Endothelial cell of umbilical vein (primary cell): ENCODE data around the gene CTR9. TPM values are rescaled to one million over a fixed set of nuclear protein-coding genes. Genes with fewer than 3 reads are reported as not detected.

Source experiments
- BruUV-seq: library from RNA; stranded (reverse); fragments of 400-500 nt; replicated peaks from 2 replicates; lab custom pipeline; 2021; lab: Mats Ljungman, UMichigan
- CTCF ChIA-PET: fragments of 300-600, 350-600 bp; sonication (Branson Sonifier 250); formaldehyde crosslinking; loops from one replicate; lab custom pipeline; 2021; ENCODE audit warnings: antibody characterized with exemption, inconsistent platforms; lab: Charles Lee
- POLR2A ChIA-PET: fragments of 300-600, 350-600 bp; sonication (Branson Sonifier 250); formaldehyde crosslinking; loops from one replicate; lab custom pipeline; 2021; ENCODE audit warnings: antibody characterized with exemption, inconsistent platforms; lab: Charles Lee
- DNase-seq: peaks from one replicate; pipeline ENCODE4 v3.0.0-alpha.2; 2011; ENCODE audit warnings: low read depth, low spot score
- FAIRE-seq: peaks from 2 replicates; lab custom pipeline; 2011; peaks lifted over from hg19 to GRCh38; lab: Jason Lieb, UNC
- H2AFZ ChIP-seq: 2 replicates; pipeline ENCODE4 v1.6.0; 2012; ENCODE audit warnings: low read depth, low read length, control low read depth, inconsistent platforms
- H3K27ac ChIP-seq: 2 replicates; pipeline ENCODE4 v1.5.1; 2011; ENCODE audit warnings: low read depth, mild to moderate bottlenecking, control low read depth, low read length, moderate library complexity; ENCODE audit not compliant: insufficient read depth
- H3K27me3 ChIP-seq, 2 experiments: 2 replicates each; pipeline versions ENCODE4 v1.6.0 to v1.6.1; 2011; ENCODE audit warnings: low read length in 2 of 2, mixed read lengths in 1 of 2; ENCODE audit not compliant: control insufficient read depth in 2 of 2, insufficient read depth in 2 of 2
- H3K36me3 ChIP-seq, 2 experiments: 2 replicates in 1 of 2; 3 replicates in 1 of 2; pipeline ENCODE4 v1.5.1; 2011; ENCODE audit warnings: low read length in 2 of 2, mild to moderate bottlenecking in 1 of 2, moderate library complexity in 1 of 2; ENCODE audit not compliant: control insufficient read depth in 2 of 2, insufficient read depth in 2 of 2; ENCODE audit errors: extremely low read depth in 1 of 2
- H3K4me1 ChIP-seq: 3 replicates; pipeline ENCODE4 v1.5.1; 2011; ENCODE audit warnings: mild to moderate bottlenecking, low read length; ENCODE audit not compliant: control insufficient read depth, insufficient read depth; ENCODE audit errors: extremely low read depth
- H3K4me2 ChIP-seq: 2 replicates; pipeline ENCODE4 v1.6.1; 2011; ENCODE audit warnings: low read length, control low read depth, mixed read lengths; ENCODE audit not compliant: insufficient read depth
- H3K4me3 ChIP-seq, 3 experiments: fragments of 200-600 bp in 1 of 3; sonication (generic), shearing (Covaris generic) in 1 of 3; replicated peaks in 1 of 3; 2 replicates each; pipeline ENCODE4 v1.5.1; 2011 to 2016; ENCODE audit warnings: control low read depth in 3 of 3, low read length in 3 of 3, mild to moderate bottlenecking in 2 of 3, inconsistent platforms in 1 of 3, low read depth in 1 of 3, moderate library complexity in 1 of 3; ENCODE audit not compliant: insufficient read depth in 1 of 3
- H3K79me2 ChIP-seq: 2 replicates; pipeline ENCODE4 v1.6.0; 2012; ENCODE audit warnings: low read length, inconsistent platforms; ENCODE audit not compliant: control insufficient read depth, insufficient read depth
- H3K9ac ChIP-seq: replicated peaks from 2 replicates; pipeline ENCODE3; 2011; ENCODE audit warnings: low read length, control low read depth; ENCODE audit not compliant: insufficient read depth; ENCODE audit errors: extremely low read depth
- H3K9me1 ChIP-seq: replicated peaks from 3 replicates; pipeline ENCODE4 v1.6.0; 2011; ENCODE audit warnings: mild to moderate bottlenecking, low read length; ENCODE audit not compliant: control insufficient read depth, insufficient read depth; ENCODE audit errors: extremely low read depth
- H3K9me3 ChIP-seq: replicated peaks from 2 replicates; pipeline ENCODE4 v1.5.1; 2012; ENCODE audit warnings: low read length, inconsistent platforms; ENCODE audit not compliant: control insufficient read depth, insufficient read depth
- H4K20me1 ChIP-seq: replicated peaks from 2 replicates; pipeline ENCODE3; 2011; ENCODE audit warnings: mild to moderate bottlenecking, low read length; ENCODE audit not compliant: control insufficient read depth, insufficient read depth; ENCODE audit errors: extremely low read depth
- EZH2 ChIP-seq: IDR thresholded peaks from 2 replicates; pipeline ENCODE4 v1.6.1; 2012; ENCODE audit warnings: borderline replicate concordance, low read depth, mild to moderate bottlenecking, moderate library complexity, low read length, inconsistent platforms; ENCODE audit not compliant: severe bottlenecking
- FOS ChIP-seq: IDR thresholded peaks from 2 replicates; pipeline ENCODE4 v1.6.1; 2011; ENCODE audit warnings: mild to moderate bottlenecking, low read length, moderate library complexity, borderline replicate concordance; ENCODE audit not compliant: insufficient read depth
- GATA2 ChIP-seq: IDR thresholded peaks from 2 replicates; pipeline ENCODE4 v1.7.0; 2011; ENCODE audit warnings: low read depth, mild to moderate bottlenecking, moderate library complexity, mixed read lengths, low read length; ENCODE audit not compliant: insufficient read length, insufficient read depth
- JUN ChIP-seq: IDR thresholded peaks from 2 replicates; pipeline ENCODE4 v1.6.1; 2011; ENCODE audit warnings: borderline replicate concordance, low read depth; ENCODE audit not compliant: insufficient read length, insufficient read depth
- MAX ChIP-seq: IDR thresholded peaks from 2 replicates; pipeline ENCODE4 v1.6.1; 2011; ENCODE audit not compliant: insufficient read depth, insufficient read length
- MYC ChIP-seq: IDR thresholded peaks from one replicate; pipeline ENCODE4 v1.6.1; 2011; ENCODE audit warnings: mild to moderate bottlenecking, low read depth, low read length
- POLR2A ChIP-seq: IDR thresholded peaks from 2 replicates; pipeline ENCODE4 v1.6.1; 2012; ENCODE audit warnings: low read depth, mild to moderate bottlenecking, control low read depth, low read length
- POLR2AphosphoS5 ChIP-seq: IDR thresholded peaks from 2 replicates; pipeline ENCODE4 v1.6.1; 2012; ENCODE audit warnings: low read depth, mild to moderate bottlenecking, control low read depth, low read length, moderate library complexity; ENCODE audit not compliant: insufficient read depth
- dilution Hi-C: fragments of 300-500 bp; cut with MboI; formaldehyde crosslinking; loops from one replicate; pipeline ENCODE4 v1.15.0; 2019; ENCODE audit warnings: low sequenced_read_pairs; ENCODE audit not compliant: extremely low pct_ligation_motif_present
- intact Hi-C: fragments of 100-400 bp; cut with micrococcal nuclease; formaldehyde crosslinking; loops from one replicate; pipeline ENCODE4 v1.10.0; 2022
- polyA plus RNA-seq, 4 experiments: library from polyadenylated mRNA; depleted of rRNA in 3 of 4; stranded (reverse) in 3 of 4; unstranded in 1 of 4; fragments of >200 nt; gene quantifications; 2 replicates each; pipeline versions ENCODE4 v1.2.1 to v1.2.3, GENCODE V29; 2011 to 2012; ENCODE audit warnings: missing spikeins in 1 of 4
- total RNA-seq: library from RNA; stranded (reverse); gene quantifications from 2 replicates; pipeline ENCODE4 v1.2.3, GENCODE V29; 2021
- TF ChIP-seq, protein P1 (sequence below), 2 donors: IDR thresholded peaks; 1 replicate in 1 of 2; 2 replicates in 1 of 2; pipeline ENCODE4 v1.5.1; 2011; ENCODE audit warnings: low read length in 2 of 2, mild to moderate bottlenecking in 2 of 2, moderate library complexity in 2 of 2, control low read depth in 1 of 2, inconsistent platforms in 1 of 2, low read depth in 1 of 2; ENCODE audit not compliant: insufficient read depth in 1 of 2; ENCODE audit errors: extremely low read depth in 1 of 2

Gene CTR9
- total and polyA plus RNA-seq, 2 donors (not counting 3 experiments of a cell fraction or from before 2014, with no cell fraction given), result 7.5 to 33.2 TPM

- TF ChIP-seq EZH2 (no peak), MYC (no peak), FOS (no peak), MAX (no peak), JUN (no peak), POLR2A (no peak)
- no peak overlapping the region for H3K9ac ChIP-seq
- H3K9me3 ChIP-seq, result no peaks in the 10 kb centered on the region
- FAIRE-seq, result no peak
- no peak overlapping the region for H3K4me3 ChIP-seq
- H2AFZ ChIP-seq, result no peak overlapping the region
- DNase-seq, result no peak
- ChIA-PET CTCF (interaction anchor here (1.8 kb wide), 1 partner anchor 26 kb away, joined by 4 read pairs; no protein-coding TSS in a partner anchor), POLR2A (no interaction called here)
- H3K27ac ChIP-seq, result no peak overlapping the region
- intact Hi-C loops, result no loop called here
- BruUV-seq, result no TSS peak
- dilution Hi-C loops, result no loop called here
- no peaks in the 10 kb centered on the region for H3K36me3 ChIP-seq
- no peak overlapping the region for H3K4me2 ChIP-seq
- H3K4me1 ChIP-seq, result no peaks in the 10 kb centered on the region
- no peaks in the 10 kb centered on the region for H3K79me2 ChIP-seq
- no peaks in the 10 kb centered on the region for H4K20me1 ChIP-seq
- H3K9me1 ChIP-seq, result no peaks in the 10 kb centered on the region
- H3K27me3 ChIP-seq, result peaks cover 2 to 15% of the 10 kb centered on the region in 2 experiments
Measured at GRCh38 chr11:10715571-10715970, 35.5 kb upstream of the CTR9 start.

GRCh38 chr11:10716122-10716521, 34.9 kb upstream of the CTR9 start:
- Histone ChIP-seq H3K4me2 (no peak overlapping the region), H4K20me1 (no peaks in the 10 kb centered on the region), H3K4me1 (no peaks in the 10 kb centered on the region), H3K4me3 (no peak overlapping the region), H3K27ac (no peak overlapping the region), H3K9me3 (no peaks in the 10 kb centered on the region), H3K79me2 (no peaks in the 10 kb centered on the region), H3K9ac (no peak overlapping the region), H3K27me3 (peaks cover 2 to 15% of the 10 kb centered on the region in 2 experiments), H3K36me3 (no peaks in the 10 kb centered on the region), H3K9me1 (no peaks in the 10 kb centered on the region), H2AFZ (no peak overlapping the region)
- intact Hi-C loops, result no loop called here
- POLR2A ChIA-PET, result no interaction called here
- FAIRE-seq (no peak), DNase-seq (no peak)
- TF ChIP-seq MAX, result no peak
- no peak for TF ChIP-seq MYC
- no peak for TF ChIP-seq GATA2
- TF ChIP-seq, protein P1, sequence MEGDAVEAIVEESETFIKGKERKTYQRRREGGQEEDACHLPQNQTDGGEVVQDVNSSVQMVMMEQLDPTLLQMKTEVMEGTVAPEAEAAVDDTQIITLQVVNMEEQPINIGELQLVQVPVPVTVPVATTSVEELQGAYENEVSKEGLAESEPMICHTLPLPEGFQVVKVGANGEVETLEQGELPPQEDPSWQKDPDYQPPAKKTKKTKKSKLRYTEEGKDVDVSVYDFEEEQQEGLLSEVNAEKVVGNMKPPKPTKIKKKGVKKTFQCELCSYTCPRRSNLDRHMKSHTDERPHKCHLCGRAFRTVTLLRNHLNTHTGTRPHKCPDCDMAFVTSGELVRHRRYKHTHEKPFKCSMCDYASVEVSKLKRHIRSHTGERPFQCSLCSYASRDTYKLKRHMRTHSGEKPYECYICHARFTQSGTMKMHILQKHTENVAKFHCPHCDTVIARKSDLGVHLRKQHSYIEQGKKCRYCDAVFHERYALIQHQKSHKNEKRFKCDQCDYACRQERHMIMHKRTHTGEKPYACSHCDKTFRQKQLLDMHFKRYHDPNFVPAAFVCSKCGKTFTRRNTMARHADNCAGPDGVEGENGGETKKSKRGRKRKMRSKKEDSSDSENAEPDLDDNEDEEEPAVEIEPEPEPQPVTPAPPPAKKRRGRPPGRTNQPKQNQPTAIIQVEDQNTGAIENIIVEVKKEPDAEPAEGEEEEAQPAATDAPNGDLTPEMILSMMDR (IDR thresholded peaks at IDR 0.05; ENCODE audit: extremely low read depth in 1 of 2, insufficient read depth in 1 of 2, low read depth in 1 of 2, low read length in 2 of 2), result no peak
- no peak for TF ChIP-seq FOS
- TF ChIP-seq JUN, result no peak
- TF ChIP-seq POLR2AphosphoS5, result no peak
- no peak for TF ChIP-seq EZH2
- no peak for TF ChIP-seq POLR2A
- dilution Hi-C loops, result no loop called here
- CTCF ChIA-PET, result interaction anchor here (1.8 kb wide), 1 partner anchor 27 kb away, joined by 4 read pairs; no protein-coding TSS in a partner anchor
- no TSS peak for BruUV-seq
